ENCODE measurements around the gene SMNDC1.
"Not testable (repeated sequence)": the region's sequence is repeated elsewhere in the genome, so short reads cannot be mapped to it uniquely, and the experiment has no call there.

The SMNDC1 gene

DNA sequence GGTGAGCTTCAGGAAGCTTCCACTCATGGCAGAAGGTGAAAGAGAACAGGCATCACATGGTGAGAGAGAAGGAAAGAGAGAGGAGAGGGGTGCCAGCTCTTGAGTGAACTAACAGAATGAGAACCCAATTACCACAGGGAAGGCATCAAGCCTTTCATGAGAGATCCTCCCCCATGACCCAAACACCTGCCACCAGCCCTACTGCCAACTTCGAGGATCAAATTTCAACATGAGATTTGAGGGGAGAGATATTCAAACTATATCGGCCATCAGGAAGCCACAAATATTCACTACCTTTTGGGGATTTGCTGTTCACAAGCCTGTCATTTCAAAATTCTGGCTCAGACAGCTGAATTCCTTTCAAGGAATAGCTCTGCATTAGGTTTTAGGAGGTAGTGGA lies 39.9 kb upstream of the SMNDC1 start:
- no peaks in the 10 kb centered on the region for H3K36me3 ChIP-seq
- H3K9me3 ChIP-seq: no peaks in the 10 kb centered on the region
- no peak overlapping the region for H3K4me3 ChIP-seq
- H3K4me1 ChIP-seq: peaks cover 41% of the 10 kb centered on the region
- no peak overlapping the region for H3K9ac ChIP-seq
- H4K20me1 ChIP-seq: no peaks in the 10 kb centered on the region
- H3K27ac ChIP-seq: no peak overlapping the region
- TF ChIP-seq Cebpa-rat (IDR thresholded peaks at IDR 0.05): no peak
- no peaks in the 10 kb centered on the region for H3K27me3 ChIP-seq
- peak overlapping the region; percentile 48 for H3K4me2 ChIP-seq

DNA sequence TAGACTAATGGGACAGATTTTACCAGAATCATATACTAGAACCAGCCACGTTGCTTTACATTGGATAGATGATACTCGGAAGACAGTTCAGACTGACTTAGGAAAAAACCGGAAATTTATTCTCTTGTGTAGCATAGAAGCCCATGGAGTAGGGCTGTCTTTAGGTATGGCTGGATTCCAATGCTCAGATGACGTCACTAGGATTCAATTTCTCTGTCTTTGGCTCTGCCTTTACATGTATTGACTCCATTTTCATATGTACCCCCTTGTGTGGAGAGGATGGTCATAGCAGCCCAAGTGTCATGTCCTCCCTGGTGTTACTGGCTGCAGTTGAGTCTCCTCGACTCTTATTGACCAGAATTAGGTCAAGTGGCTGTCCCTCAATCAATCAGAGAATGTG lies 39.2 kb upstream of the SMNDC1 start:
- Histone ChIP-seq H3K9me3 (no peaks in the 10 kb centered on the region), H3K9ac (no peak overlapping the region), H3K27me3 (no peaks in the 10 kb centered on the region), H3K4me3 (no peak overlapping the region), H4K20me1 (no peaks in the 10 kb centered on the region), H3K27ac (no peak overlapping the region), H3K4me1 (peaks cover 41% of the 10 kb centered on the region), H3K4me2 (peak overlapping the region; percentile 48), H3K36me3 (no peaks in the 10 kb centered on the region)
- TF ChIP-seq Cebpa-rat (IDR thresholded peaks at IDR 0.05): no peak

DNA sequence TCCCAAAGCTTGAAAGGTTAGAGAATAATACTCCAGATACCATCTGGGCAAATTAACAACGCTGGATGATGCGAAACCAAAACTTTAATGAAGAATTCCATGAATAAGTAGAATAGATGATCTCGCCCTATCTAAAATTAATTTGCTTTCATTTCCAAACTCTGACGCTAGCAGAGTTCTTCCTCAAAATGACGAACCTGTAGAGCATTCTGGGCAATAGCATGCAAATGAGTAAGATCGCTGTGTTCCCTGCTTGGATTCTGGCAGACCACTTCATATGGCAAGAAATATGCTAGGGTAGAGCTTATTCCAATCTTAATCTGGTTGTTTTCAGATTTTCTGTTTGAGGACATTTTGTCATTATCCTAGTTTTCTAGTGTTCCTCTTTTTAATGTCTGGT lies 36.1 kb upstream of the SMNDC1 start:
- no peaks in the 10 kb centered on the region for H3K9me3 ChIP-seq
- H3K27me3 ChIP-seq: no peaks in the 10 kb centered on the region
- no peaks in the 10 kb centered on the region for H4K20me1 ChIP-seq
- no peaks in the 10 kb centered on the region for H3K36me3 ChIP-seq
- peaks cover 39% of the 10 kb centered on the region for H3K4me1 ChIP-seq
- no peak overlapping the region for H3K4me3 ChIP-seq
- TF ChIP-seq Cebpa-rat (IDR thresholded peaks at IDR 0.05): no peak
- H3K27ac ChIP-seq: no peak overlapping the region
- no peak overlapping the region for H3K4me2 ChIP-seq
- no peak overlapping the region for H3K9ac ChIP-seq

DNA sequence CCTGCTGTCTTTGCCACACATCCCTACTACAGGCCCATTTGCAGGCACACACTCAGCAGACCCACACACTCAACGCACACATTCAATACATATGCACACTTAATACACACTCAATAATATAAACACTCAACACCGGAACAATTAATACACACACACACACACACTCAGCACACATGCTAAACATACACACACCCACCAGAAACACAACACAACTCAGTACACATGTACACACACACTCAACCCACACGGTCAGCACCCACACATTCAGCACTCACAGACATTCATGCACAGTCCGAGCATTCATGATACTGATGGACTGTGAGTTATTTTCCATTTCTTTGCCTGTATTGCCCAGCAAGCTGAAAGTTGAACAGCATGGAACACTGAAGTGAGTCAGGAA lies 35.4 kb upstream of the SMNDC1 start:
- Histone ChIP-seq H3K4me2 (no peak overlapping the region), H3K36me3 (no peaks in the 10 kb centered on the region), H3K27me3 (no peaks in the 10 kb centered on the region), H4K20me1 (no peaks in the 10 kb centered on the region), H3K4me3 (no peak overlapping the region), H3K4me1 (peaks cover 32% of the 10 kb centered on the region), H3K9me3 (no peaks in the 10 kb centered on the region), H3K9ac (no peak overlapping the region), H3K27ac (no peak overlapping the region)
- no peak for TF ChIP-seq Cebpa-rat (IDR thresholded peaks at IDR 0.05)

DNA sequence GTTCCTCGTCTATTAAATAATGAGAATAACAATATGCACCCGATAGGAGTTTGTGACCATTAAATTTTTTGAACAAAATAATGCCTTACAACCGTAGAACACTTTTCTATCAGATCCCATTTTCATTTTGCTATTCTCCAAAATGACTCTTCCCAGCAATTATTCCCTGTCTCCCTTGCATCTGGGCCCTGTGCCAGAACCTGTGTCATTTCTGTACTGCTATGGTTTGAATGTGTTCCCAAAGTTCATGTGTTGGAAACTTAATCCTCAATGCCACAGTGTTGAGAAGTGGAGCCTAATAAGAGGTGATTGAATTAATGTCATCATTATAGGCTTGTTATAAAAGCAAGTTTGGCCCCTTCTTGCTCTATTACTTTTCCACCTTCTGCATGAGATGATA lies 33.2 kb upstream of the SMNDC1 start:
- Histone ChIP-seq H3K9me3 (no peaks in the 10 kb centered on the region), H3K4me3 (no peak overlapping the region), H3K4me2 (no peak overlapping the region), H3K4me1 (peaks cover 10% of the 10 kb centered on the region; the same call in 1 of the 2 replicates), H3K27me3 (no peaks in the 10 kb centered on the region), H3K9ac (no peak overlapping the region), H4K20me1 (no peaks in the 10 kb centered on the region), H3K36me3 (no peaks in the 10 kb centered on the region), H3K27ac (no peak overlapping the region)
- no peak for TF ChIP-seq Cebpa-rat (IDR thresholded peaks at IDR 0.05)

DNA sequence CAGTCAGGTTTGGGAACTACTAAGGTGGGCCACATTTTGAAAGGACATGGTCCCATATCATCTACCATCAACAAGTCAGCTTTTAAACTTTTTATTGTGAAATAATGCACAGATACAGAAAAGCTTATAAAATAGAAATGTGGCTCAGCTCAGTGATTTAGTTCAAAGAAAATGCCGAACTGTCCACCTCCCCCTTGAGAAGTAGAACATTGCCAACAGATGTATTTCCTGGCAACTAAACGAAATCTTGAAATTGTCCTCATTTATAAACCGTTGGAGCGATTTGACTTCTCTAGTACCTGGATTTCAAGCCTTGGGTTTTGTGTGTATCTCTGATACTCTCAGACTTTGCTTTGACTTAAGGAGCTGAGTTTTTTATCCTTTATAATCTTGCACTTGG lies 32.7 kb upstream of the SMNDC1 start:
- peaks cover 5% of the 10 kb centered on the region; the same call in 1 of the 2 replicates for H3K4me1 ChIP-seq
- no peak for TF ChIP-seq Cebpa-rat (IDR thresholded peaks at IDR 0.05)
- H3K4me2 ChIP-seq: no peak overlapping the region
- no peak overlapping the region for H3K27ac ChIP-seq
- no peaks in the 10 kb centered on the region for H3K36me3 ChIP-seq
- H3K9me3 ChIP-seq: peaks cover 3% of the 10 kb centered on the region
- no peak overlapping the region for H3K4me3 ChIP-seq
- no peaks in the 10 kb centered on the region for H4K20me1 ChIP-seq
- H3K27me3 ChIP-seq: no peaks in the 10 kb centered on the region
- H3K9ac ChIP-seq: no peak overlapping the region

DNA sequence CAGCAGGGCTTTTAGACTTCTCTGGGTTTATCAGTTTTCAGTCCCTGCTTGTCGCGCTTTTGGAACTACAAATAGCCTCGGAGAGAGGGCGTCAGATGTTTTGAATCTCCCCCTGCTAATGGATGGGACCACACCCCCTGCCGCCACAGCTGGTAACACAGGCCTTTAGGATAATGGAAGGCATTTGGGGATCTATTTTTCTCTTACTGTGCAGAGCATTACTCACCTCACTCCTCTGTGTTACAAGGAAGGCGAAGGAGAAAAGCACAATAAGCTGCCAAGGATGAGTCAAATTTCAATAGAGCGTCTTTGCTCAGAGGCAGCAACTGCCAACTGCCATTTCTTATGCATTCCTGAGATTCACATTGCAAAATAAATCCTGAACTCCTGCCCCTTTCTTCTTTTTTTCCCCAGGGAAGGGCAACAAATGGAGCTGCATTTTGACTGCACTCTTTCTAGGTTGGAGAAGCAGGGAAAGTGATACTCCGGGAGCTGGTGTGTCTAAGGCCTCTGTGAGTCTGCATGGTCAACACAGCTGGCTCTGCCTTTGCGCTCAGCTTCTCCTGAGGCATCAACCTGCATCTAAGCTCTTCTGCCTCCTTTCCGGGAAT lies 31.5 kb upstream of the SMNDC1 start:
- Histone ChIP-seq H3K4me2 (no peak overlapping the region), H3K27ac (no peak overlapping the region), H3K9ac (no peak overlapping the region)

DNA sequence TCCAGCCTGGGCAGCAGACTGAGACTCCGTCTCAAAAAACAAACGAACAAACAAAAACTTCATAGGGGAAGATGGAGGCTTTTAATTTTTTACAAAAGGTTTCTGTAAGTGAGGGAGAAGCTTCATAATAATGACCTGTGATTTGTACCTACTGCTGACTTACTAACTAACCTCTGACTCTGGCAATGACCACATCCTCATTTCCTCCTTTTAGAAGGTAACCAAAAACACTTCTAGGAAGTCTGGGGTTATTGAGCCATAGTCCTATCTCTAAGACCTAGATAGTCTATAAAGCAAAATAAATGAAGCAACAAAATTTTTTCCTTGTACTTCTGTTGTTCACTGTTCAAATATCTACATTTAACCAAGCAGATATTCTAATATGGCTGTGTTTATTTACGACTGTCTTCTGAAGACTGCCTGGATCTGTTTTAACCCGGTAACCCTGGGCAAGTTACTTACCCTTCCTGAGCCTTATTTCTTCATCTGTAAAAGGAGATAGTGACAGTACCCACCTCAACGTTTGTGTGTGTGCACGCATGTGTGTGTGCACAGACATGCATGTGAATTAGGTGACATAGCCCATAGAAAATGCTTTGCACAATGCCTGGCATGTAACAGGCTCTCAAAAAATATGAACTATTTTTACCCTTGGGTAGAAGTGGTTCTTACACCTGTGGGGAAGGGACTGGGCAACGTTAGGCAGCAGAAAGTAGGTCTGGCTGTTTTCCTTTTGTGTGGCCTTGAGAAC lies 30.8 kb upstream of the SMNDC1 start:
- no peaks in the 10 kb centered on the region for H3K27me3 ChIP-seq
- H3K9ac ChIP-seq: no peak overlapping the region
- H3K36me3 ChIP-seq: 0 out of 2 replicates have a peak, but pooled peaks cover 3% of the 10 kb centered on the region
- no peak overlapping the region for H3K4me2 ChIP-seq
- no peaks in the 10 kb centered on the region for H4K20me1 ChIP-seq
- no peak for TF ChIP-seq Cebpa-rat (IDR thresholded peaks at IDR 0.05)
- H3K27ac ChIP-seq: no peak overlapping the region
- no peak overlapping the region for H3K4me3 ChIP-seq
- H3K4me1 ChIP-seq: no peaks in the 10 kb centered on the region
- peaks cover 22% of the 10 kb centered on the region for H3K9me3 ChIP-seq

More for the DNA sequence above, 31.5 kb upstream of the SMNDC1 start:
- no peak overlapping the region for H3K4me3 ChIP-seq
- no peaks in the 10 kb centered on the region for H3K4me1 ChIP-seq
- no peaks in the 10 kb centered on the region for H3K27me3 ChIP-seq
- no peak for TF ChIP-seq Cebpa-rat (IDR thresholded peaks at IDR 0.05)
- H4K20me1 ChIP-seq: no peaks in the 10 kb centered on the region
- H3K9me3 ChIP-seq: peaks cover 15% of the 10 kb centered on the region
- no peaks in the 10 kb centered on the region for H3K36me3 ChIP-seq

DNA sequence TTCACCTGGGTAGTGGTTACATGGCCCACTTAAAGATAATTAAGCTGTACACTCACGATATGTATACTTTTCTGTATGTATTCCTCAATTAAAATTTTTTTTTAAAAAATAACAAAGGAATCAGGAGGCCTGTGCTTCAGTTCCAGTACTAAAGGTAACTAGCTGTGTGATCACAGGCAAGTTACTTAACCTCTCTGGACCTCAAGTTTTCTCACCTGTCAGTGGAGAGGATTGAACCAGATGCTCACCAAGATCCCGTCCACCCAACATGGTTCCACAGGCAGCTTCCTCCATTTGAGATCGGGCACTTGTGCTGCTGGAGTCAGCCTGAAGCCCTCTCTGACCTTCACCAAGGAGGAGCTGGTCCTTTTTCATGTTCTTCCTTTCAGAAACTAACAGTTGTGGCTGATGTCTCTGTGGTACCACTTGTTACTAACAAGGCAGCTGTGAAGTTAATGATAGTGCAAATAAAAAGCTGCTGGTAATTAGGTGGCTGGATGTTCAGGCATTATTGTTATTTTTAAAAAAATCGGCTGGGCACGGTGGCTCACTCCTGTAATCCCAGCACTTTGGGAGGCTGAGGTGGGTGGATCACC lies 29.4 kb upstream of the SMNDC1 start:
- no peaks in the 10 kb centered on the region for H4K20me1 ChIP-seq
- no peak overlapping the region for H3K27ac ChIP-seq
- H3K27me3 ChIP-seq: no peaks in the 10 kb centered on the region
- H3K9ac ChIP-seq: no peak overlapping the region
- no peak overlapping the region for H3K4me2 ChIP-seq
- 0 out of 2 replicates have a peak, but pooled peaks cover 7% of the 10 kb centered on the region for H3K36me3 ChIP-seq
- no peaks in the 10 kb centered on the region for H3K4me1 ChIP-seq
- TF ChIP-seq Cebpa-rat (IDR thresholded peaks at IDR 0.05): no peak
- H3K9me3 ChIP-seq: peaks cover 35% of the 10 kb centered on the region
- no peak overlapping the region for H3K4me3 ChIP-seq

DNA sequence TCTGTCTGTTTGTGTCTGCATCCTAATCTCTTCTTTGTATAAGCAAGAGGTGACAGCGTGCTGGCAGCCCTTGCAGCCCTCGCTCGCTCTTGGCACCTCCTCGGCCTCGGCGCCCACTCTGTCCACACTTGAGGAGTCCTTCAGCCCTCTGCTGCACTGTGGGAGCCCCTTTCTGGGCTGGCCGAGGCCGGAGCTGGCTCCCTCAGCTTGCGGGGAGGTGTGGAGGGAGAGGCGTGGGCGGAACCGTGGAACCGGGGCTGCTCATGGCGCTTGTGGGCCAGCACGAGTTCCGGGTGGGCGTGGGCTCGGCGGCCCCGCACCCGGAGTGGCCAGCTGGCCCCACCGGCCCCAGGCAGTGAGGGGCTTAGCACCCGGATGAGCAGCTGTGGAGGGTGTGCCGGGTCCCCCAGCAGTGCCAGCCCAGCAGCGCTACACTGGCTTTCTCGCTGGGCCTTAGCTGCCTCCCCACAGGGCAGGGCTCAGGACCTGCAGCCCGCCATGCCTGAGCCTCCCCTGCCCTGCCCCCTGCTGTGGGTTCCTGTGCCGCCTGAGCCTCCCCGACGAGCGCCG lies 26.6 kb upstream of the SMNDC1 start:
- H3K27ac ChIP-seq, H3K36me3 ChIP-seq, H3K4me2 ChIP-seq, H3K9ac ChIP-seq, H3K4me1 ChIP-seq, H3K4me3 ChIP-seq, H4K20me1 ChIP-seq, H3K27me3 ChIP-seq: not testable (repeated sequence)
- H3K9me3 ChIP-seq: peaks cover 41% of the 10 kb centered on the region

Data from BLaER1 (cell line).